GM18868 (cell line): ENCODE data around the gene ARRDC2.
A peak's percentile ranks its signal among the peaks of the same experiment; 100 is the strongest.
"Not testable (repeated sequence)": the region's sequence is repeated elsewhere in the genome, so short reads cannot be mapped to it uniquely, and the experiment has no call there.

Experiments used
- ATAC-seq: cut with Tn5 transposase; IDR thresholded peaks from one replicate; pipeline ENCODE4 v1.9.1; 2021; ENCODE audit warnings: mild to moderate bottlenecking, moderate library complexity; ENCODE audit not compliant: unreplicated experiment

The ARRDC2 gene

DNA sequence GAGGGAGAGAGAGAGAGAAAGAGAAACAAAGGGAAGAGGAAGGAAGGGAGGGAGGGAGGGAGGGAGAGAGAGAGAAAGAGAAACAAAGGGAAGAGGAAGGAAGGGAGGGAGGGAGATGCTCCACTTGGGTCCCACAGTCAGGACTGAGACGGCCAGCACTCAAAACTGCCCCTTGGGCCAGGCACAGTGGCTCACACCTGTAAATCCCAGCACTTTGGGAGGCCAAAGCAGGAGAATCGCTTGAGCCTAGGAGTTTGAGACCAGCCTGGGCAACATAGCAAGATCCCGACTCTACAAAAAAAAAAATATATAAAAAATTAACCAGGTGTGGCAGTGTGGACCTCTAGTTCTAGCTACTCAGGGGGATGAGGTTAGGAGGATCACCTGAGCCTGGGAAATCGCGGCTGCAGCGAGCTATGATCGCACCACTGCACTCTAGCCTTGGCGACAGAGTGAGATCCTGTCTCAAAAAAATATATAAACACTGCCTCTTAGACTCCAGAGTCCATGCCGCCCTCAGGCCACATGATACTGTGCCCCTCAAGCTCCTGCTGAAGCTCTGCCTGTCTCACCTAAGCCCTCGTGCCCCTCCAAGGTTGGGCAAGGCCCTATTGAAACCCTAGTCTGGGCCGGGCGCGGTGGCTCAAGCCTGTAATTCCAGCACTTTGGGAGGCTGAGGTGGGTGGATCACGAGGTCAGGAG is 8.4 kb downstream of the ARRDC2 start:
- no peak for ATAC-seq

DNA sequence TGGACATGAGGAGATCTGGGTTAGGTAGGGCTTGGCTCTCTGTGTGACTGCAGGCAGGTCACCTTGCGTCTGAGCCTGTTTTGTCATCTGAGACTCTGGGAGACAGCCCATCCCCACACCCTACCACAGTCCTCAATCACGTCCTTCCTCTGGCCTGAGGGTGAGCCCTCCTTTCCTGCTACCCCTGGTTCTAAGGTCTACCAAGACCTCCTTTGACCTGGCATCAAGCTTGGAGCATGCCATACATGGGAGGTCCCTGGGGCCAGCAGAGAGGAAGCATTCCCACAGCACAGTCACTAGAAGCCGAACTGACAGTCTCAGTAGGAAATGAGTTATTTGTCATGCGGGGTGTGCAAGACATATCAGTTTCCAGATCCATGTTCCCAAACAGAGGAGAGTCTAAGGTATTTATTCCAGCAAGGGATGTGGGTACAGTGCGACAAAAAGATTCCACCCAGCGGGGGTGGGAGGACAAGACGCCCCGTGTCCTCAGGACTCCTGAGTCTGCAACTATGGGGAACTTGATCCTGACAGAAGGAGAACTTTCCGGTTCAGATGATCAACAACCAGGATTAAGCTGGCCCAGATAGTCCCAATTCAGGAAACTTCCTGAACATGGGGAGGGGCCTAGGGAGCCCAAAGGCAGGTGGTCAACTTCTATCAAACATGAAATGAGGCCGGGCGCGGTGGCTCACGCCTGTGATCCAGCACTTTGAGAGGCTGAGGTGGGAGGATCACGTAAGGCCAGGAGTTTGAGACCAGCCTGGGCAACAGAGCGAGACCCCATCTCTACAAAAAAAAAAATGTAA is 9.5 kb downstream of the ARRDC2 start:
- no peak for ATAC-seq

DNA sequence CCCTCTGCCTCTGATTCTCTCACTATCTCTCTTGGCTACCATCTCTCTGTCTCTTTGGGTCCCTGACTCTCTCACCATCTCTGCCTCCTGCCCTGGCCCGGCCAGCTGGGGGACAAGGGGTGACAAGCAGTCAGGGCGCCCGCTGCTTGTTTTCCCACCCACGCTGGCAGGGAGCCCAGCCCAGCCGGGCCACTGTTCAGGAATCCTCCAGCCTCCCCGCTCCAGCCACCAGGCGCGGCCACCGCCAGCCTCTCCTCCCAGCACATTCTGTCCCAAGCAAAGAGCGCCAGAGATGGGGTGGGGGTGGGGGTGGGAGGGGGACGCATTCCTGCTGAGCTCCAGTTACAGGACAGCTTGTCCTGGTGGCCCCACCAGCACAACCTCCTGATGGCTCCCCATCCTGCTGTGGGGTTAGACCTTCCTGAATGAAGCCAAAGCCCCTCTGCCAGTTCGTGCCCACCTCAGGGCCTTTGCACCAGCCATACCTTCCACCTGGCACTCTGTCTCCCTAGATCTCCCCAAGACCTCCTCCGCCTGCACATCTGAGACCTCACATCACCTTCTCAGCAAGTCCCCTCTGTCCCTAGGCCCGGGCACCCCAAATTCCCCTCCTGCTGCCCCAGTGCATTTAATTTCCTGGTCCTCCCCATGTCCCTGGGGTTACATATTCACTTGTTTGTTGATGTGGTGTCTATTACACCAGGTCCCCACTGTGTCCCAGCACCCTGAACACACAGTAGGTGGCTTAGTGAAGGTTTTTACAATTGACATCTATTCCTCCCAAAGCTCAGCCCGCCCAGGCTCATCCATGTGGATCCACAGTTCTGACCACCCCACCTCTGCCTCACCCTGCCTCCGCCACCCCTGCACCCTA is 12.5 kb downstream of the ARRDC2 start:
- ATAC-seq: no peak

DNA sequence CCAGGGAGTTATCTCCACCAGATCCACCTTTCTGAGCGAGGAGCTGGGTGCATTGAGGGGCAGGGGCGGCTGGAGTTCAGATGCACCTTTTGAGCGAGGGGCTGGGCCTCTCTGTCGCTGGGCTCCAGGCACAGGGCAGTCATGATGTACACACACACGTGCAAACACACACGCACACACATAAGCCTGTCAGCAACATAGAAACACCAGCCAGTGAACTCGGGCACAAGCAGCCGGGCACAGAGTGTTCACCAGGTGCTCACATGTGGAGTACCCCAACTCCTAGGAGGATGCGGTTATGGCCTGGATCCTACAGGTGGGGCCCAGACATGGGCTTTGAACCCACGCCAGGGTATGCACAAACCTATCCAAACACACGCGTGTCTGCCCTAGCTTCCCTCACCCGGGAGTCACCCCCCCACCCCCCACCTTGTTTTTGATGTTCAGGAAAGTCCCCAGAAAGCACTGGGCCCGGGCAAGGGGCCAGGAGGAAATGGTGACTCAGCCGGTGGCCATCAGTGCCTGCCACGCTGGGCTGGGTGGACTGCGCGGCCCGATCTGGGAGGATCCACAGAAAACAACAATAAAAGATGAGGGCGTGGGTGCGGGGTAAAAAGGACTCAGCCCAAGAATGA is 13.3 kb downstream of the ARRDC2 start:
- ATAC-seq: no peak

DNA sequence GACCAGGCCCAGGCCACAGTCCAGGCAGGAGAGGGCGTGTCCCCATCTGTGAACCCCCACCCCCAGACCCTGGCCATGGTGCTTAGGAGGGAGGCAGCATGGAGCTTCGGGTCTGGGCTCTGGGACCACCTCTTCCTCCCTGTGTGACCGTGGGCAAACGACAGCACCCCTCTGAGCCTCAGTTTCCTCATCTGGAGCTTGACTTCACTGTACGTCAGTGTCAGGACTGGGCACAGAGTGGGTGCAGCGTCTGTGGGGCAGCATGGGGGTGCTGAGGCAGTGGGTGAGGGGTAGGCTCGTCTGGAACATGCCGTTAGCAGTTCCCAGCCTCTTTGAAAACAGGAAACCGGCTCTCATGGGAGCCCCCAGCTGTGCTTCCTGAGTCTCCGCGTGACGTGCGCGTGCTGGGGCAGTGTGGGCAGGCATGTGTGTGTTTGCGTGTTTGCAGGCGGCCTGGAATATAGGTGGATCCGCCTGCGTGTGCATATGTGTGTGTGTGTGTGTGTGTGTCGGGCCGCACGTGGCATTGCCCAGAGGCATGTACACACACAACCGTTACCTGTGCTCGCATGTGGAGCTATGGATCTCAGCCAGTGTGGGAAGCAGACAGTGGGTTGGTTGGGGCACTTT is 15.8 kb downstream of the ARRDC2 start:
- ATAC-seq: no peak

DNA sequence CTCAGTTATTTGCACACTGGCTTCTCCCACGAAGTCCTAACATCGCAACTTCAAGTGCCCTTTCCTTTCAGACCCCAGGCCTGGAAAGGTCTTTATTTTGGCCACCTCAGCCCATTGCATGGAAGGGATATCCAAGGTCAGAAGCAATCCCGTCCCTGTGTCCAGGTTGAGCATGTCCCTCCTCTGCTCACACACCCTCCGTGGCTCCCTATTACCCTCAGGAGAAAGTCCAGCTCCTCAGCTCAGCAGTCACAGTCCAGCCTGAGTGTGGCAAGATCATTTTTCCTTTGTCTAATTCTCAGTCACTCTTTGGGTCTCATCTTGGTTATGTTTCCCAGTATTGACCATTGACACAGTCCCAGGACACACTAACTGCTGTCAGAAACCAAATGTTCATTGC is 19.2 kb downstream of the ARRDC2 start:
- no peak for ATAC-seq

DNA sequence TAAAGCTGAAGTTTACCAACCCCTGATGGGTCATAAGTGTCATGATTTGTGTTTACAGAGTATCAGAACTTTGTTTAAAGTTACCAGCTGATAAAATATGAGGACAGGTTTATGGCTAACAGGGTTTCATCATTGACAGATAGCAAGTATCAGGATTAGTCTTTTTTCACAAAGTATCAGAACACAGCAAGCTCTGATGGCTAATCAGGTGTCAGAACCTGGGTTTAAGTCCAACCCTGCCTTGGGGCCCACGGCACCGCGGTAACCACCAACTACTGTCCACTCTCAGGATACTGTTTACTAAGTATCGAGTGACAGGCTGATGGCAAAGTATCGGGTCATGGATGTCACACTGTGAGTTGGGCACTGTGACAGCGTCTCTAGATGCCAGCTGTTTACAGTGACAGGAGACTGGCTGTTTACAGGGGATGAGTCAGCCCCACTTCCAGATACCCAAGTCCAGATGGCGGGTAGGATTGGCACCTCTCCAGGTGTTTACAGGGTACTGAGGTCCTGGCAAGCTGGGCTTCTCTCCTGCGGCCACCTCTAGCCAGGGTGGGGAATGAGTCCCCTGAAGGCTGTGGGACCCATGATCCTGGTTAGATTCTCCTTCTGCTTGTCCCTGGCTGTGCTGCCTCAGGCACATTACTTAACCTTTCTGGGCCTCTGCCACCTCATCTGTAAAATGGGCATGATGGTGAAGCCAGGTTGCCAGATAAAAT is 21.8 kb downstream of the ARRDC2 start:
- no peak for ATAC-seq

DNA sequence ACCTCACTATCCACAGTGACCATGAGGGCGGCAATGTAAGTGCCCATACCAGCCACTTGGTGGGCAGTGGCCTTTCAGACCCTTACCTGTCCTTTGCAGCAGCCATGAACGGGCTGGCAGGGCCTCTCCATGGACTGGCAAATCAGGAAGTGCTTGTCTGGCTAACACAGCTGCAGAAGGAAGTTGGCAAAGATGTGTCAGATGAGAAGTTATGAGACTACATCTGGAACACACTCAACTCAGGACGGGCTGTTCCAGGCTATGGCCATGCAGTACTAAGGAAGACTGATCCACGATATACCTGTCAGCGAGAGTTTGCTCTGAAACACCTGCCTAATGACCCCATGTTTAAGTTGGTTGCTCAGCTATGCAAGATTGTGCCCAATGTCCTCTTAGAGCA is 23.4 kb downstream of the ARRDC2 start:
- not testable (repeated sequence) for ATAC-seq

DNA sequence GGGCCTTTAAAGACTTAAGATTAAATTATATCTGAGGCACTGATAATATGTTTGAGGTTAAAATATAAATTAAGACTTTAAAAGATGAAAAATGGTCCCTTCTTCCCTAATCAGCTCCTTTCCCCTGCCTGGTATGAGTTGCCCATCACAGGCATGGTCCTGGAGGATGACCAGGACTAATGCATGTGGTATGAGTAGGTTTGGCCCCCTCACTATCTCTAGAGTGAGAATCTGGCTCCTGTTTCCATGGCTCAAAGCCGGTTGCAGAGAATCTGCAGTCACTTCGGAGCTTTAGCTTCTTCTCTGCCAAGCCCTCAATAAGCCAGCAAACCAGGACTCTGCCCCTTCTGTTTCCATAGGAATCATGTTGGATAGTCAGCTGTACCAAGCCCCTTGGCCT is 24.1 kb downstream of the ARRDC2 start:
- ATAC-seq: not testable (repeated sequence)

DNA sequence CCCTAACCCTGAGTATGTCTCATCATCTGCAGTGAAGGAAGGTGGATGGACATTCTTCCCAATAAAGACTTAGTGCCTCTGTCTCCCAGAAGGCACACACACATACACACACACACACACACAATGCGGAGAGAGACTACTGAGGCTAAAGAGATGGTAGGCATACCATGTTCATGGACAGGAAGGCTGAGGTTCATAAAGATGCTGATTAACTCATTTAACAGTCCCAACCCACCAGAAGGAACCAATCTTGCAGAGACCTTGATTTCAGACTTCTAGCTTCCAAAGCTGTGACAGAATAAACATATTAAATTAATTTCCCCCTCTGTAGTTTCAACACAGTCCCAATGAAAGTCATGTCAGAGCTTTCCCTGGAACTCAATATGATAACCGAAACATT is 33.1 kb downstream of the ARRDC2 start:
- no peak for ATAC-seq

DNA sequence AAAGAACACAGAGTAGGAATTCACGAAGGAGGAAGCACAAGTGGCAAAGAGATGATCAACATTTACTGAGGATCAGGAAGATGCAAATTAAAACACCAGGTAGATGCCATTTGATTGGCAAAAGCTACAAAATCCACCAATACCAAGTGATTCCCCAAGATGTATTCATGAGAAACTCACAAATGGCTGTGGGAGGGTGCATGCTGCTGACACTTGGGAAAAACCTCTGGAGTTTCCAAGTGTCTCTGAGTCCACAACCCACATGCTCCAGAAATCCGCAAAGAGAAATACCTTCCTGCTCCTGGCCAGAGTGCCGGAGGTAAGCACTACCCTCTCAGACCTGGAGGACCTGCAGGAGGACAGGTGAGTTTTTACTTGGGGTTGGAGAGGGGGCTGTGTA is 35.7 kb downstream of the ARRDC2 start:
- ATAC-seq: no peak

DNA sequence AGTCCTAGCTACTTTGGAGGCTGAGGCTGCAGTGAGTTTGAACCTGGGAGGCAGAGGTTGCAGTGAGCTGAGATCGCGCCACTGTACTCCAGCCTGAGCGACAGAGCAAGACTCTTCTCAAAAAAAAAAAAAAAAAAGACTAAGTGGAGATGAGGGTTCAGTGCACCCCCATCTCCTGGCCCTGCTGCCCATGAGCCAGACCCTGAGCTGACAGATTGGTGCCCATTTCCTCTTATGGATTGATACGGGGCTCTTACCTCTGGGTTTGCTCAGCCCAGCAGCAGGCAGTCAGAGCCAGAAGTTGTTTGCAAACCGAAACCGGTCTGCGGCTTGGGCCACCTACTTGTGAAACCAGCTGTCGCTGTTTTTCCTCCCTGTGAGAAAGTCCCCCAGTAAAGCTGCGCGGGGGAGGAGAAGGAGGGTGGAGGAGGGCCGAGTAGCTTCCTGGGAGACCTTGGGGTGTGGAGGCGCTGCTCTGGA is 36.9 kb downstream of the ARRDC2 start:
- ATAC-seq: peak; percentile 88

DNA sequence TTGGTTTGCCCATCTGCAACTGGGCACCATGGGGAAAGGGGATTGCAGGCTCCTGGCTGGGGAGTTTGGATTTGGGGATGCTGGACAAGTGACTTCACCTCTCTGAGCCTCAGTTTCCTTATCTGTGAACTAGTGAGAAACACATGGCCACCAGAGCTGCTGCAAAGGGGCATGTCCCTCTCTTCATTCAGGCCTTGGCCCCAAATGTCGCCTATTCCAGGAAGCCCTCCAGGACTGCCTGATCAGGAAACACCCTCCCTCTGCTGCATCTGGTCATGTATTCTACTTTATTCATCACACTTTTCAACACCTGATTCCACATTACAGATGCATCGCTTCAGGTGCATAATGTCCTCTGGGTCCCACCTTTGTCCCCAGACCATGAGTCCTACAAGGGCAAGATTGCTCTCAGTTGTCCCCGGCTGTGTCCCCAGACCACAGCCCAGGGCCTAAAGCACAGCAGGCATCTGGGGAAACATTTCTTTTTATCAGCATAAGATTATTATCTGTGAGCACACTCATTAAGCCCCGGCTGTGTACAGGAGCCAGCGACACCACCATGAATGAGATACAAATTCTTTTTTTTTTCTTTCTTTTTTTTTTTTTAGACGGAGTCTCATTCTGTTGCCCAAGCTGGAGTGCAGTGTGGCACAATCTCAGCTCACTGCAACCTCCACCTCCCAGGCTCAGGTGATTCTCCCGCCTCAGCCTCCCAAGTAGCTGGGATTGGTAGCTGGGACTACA is 37.5 kb downstream of the ARRDC2 start:
- ATAC-seq: no peak

DNA sequence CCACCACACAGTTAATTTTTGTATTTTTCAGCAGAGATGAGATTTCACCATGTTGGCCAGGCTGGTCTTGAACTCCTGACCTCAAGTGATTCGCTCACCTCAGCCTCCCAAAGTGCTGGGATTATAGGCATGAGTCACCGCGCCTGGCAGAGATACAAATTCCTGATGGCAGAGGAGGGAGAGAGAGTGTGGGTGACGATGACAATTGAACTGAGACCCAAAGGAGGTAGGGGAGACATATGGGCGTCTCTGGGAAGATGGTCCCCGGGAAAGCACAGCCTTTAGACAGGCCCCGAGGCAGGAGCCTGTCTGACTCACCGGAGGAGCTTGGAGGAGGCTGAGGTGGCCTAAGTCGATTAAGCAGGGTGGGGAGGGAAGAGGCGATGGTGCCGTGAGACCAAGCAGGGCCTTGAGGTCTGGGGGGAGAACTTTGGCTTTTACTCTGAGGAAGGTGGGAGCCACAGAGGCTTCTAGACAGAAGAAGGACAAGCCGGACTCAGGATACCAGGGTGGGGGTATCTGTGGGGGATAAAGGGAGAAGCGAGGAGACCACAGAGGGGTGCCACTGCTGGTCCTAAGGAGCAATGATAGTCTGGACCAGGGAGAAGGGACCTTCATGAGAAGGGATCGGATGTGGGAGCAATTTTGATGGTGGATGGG is 38.2 kb downstream of the ARRDC2 start:
- ATAC-seq: no peak

DNA sequence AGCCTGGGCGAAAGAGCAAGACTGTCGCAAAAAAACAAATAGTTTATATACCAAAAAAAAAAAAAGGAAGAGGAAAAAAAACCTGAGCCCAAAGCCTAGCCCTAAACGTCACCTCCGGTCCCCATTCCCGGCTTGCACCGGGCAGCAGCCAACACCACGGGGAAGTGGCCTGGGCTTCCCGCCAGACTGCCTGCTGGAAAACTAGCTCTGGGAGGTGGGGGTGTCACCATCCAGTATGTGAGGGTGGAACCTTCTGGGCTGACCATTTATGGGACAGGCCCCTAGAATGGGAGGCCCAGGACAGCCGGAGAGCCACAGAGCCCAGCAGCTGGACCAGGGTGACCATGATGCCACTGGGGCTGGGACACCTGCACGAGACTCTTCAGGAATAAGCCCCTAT is 41.4 kb downstream of the ARRDC2 start:
- ATAC-seq: no peak

DNA sequence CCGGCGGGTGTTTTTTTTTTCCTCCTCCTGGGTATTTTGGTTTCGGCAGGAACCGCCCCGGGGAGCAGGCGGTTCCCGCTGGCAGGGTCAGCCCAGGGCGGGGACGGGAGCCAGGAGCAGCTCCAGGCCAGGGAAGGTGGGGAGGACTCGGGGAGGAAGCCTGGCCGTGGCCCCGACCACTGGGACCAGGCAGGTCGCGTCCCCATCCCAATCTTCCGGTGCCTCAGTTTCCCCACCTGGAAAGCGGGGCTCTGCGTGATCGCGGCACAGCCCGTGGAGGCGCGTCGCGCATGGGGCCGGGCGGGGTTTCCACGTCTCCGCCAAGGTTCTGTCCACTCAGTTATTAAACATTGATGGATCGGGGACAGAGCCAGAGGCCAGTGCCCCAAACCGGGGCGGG is 43.9 kb downstream of the ARRDC2 start:
- ATAC-seq: no peak

DNA sequence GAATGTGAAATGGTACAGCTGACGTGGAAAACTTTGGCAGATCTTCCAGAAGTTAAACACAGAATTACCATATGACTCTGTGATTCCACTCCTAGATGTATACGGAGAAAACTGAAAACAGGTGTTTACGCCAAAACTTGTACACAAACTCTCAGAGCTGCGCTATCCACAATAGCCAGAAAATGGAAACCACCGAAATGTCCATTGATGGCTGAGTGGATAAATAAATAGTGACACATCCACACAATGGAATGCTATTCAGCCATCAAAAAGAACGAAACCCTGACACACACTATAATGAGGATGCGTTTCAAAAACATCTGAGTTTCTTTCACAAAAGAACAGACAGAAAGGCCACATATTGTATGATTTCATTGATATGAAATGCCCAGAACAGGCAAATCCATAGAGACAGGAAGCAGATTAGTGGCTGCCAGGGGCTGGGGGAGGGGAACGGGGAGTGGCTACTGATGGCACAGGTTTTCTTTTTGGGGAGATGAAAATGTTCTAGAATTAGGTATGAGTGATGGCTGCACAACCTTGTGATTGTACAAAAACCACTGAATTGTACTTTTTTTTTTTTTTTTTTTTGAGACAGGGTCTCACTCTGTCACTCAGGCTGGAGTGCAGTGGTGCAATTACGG is 45.7 kb downstream of the ARRDC2 start:
- no peak for ATAC-seq

DNA sequence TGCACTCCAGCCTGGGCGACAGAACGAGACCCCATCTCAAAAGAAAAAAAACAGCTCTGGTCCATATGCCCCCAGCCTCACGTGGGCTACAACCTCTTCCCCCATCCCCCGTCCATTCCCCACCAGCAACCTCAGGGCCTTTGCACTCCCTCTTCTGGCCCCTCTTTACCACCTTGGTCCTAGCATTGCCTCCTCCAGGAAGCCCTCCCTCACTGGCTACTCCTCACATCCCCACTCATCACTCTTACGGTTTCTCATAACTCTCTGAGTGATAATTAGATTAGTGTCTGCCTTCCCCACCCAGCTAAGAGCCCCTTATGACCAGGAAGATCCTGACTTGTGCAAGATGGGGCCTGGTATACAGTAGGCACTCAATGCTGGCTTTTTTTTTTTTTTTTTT is 48.0 kb downstream of the ARRDC2 start:
- no peak for ATAC-seq
